NCI-H1092 (cell line): ENCODE measurements around the gene FAM186B.

Experiments used
- DNase-seq: peaks from one replicate; lab custom pipeline; 2025; lab: John Stamatoyannopoulos, UW

Gene FAM186B

DNA sequence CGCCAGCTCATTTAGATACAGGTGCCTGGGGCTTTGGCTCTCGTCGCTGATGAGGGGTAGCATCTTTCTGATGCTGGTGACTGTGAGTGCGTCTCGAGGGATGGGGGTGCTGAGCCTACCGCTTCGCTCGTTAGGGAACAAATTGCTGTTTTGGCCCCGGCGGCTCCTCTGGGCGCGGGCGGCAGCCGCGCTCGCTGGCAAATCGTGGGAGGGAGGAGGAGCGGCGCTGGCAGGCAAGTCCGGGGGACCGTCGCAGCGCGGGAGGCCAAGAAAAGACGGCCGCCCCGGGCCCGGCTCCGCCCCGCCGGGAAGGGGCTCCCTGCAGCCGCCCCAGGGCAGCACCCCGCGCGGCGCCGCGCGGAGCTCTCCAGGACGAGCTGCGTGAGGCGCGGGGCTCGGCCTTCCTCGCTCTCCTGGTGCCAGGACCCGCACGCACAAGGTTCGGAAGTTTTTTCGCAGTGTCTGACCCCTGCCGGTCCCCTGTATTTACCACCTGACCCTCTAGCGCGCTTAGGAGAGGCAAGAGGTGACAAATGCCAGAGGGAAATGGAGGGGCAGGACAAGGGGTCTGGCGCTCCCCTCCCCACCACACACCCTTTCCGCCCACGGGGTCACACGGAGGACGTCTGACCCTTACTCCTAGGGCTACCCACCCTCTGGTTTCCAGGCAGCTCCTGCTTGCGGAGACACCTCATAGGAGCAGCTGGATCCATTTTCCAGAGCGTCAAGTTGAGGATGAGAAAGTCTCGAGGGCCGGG lies 67.5 kb downstream of the FAM186B start:
- peak; percentile 13 for DNase-seq
